GM18870 (cell line): Measurements from ENCODE around the gene ITIH4.

Experiments used
- ATAC-seq: cut with Tn5 transposase; IDR thresholded peaks from one replicate; pipeline ENCODE4 v1.9.1; 2021; ENCODE audit warnings: moderate library complexity; ENCODE audit not compliant: unreplicated experiment

The ITIH4 gene

DNA sequence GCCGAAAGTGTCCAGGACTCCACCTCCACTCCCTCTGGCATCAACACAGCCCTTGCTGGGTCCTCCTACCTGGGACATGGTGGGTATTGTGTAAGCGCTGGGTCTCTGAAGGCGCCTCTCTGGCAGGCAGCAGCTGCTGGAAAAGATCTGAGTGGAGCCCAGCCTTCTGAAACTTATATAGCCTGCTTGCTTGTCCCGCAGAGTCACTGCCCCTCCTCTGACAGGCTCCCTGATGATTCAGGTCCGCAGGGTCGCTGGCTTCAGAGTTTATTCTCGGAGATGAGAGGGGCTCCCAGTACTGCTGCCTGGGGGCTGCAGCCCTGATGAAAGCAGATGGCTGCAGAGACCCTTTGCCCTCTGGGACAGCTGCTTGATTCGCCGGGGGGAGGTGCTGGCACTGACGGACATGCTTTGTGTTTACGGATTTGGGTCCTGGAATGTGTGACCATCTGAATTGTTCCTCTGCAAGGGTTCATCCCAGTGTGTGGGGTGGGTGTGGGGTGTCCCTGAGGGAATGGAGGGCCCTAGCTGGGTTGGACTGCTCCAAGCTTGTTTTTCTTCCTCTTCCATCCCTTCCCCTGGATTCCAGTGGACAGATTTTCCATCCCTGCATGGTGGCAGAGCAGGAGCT, 4.5 kb upstream of the ITIH4 start, which contains the start of gene MUSTN1:
Gene MUSTN1 (minus strand): TSS at position 149 of the 631 bp plus-strand sequence. CDS start 71 bp downstream, at position 78.
- ATAC-seq = no peak

DNA sequence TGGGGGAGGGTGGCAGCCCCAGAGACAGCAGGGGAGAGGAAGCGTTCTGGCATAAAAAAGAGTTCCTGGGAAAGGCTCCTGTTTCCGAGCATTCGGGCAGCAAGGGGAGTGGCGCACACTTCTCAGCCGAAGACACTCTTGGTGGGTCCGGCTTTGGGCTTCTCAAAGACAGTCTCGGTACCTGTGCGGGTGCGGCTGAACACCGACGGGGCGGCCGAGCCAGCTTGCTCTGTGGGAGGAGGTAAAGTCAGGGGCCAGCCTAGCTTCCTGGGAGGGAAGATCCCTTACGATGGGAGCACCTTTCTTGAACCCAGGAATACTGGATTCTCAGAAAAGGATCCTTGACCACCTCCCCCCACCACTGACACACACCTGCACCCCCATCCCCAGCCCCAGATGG, 2.7 kb upstream of the ITIH4 start:
- ATAC-seq = no peak

DNA sequence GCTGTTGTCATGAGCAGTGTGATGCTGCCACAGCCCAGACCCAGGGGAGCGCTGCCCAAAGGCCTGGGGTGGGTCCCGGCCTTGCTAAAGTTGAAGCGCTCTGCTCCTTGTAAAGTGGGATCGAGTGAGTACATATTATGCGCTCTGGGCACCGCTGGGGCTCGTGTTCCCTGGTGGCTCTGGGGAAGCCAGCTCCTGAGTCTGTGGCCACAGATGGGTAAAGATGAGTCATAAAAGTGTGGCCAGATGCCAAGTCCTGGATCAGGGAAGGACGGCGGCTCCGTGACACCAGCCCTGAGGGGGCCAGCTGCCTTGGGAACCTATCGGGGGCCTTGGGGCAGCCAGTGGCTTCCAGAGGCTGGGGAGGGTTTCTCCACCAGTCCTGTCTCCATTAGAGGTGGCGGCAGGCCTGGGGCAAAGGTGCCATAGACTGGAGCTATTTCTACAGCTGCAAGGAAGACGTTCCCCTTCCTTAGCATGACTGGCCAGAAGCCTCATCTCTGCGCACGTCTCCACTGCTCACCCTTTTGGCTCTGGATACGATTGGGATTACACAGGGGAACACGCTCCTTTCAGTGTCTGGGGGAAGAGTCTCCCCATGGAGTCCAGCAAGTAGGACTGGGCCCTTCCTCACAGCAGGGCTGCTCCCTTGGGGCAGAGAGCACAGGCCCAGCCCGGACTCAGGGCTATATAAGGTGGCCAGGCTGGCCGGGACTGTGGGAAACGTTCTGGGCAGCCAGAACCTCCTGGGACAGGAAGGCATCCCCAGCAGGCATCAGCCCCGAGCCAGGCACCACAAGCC, 1.2 kb upstream of the ITIH4 start:
- ATAC-seq = no peak

DNA sequence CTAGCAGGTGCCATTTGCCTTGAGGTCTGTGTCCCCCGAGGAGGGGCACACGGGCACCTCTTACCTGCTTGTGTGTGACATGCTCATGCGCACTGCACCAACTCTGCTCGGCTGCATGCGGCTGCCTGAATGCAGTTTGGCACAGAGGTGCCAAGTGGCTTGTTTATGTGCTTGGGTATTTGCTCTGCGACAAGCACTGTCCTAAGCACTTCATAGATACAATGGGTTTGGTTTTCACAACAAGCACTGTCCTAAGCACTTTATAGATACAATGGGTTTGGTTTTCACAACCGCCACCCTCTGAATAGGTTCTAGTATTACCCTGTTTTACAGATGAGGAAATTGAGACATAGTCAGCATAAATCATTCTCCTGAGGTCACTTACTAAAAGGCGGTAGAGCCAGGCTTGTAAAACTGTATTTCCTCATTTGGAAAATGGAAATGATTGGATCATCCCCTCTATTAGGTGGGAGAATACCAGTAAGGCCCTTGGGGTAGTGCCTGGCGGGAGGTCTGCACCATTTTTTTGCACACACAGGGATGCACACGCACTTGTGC, 487 bp downstream of the ITIH4 start:
- ATAC-seq = no peak

DNA sequence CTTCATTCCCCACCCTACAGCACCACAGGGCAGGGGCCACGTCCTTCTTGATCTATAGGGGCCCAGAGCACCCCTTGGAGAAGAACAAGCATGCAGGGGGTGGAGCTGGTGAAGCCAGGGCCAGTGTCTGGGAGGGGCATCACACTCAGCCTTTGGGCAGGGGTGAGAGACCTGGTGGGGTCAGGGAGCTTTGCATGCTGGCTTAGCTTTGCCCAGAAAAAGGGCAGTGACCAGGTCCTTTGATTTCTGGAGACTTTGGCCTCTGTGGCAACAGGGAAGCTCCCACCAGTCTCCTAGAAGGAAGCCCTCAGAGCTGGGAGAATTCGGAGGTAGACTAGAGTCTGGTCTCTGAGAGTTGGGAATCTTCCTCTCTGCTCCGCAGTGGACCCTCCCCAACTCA, 990 bp downstream of the ITIH4 start:
- ATAC-seq = no peak

DNA sequence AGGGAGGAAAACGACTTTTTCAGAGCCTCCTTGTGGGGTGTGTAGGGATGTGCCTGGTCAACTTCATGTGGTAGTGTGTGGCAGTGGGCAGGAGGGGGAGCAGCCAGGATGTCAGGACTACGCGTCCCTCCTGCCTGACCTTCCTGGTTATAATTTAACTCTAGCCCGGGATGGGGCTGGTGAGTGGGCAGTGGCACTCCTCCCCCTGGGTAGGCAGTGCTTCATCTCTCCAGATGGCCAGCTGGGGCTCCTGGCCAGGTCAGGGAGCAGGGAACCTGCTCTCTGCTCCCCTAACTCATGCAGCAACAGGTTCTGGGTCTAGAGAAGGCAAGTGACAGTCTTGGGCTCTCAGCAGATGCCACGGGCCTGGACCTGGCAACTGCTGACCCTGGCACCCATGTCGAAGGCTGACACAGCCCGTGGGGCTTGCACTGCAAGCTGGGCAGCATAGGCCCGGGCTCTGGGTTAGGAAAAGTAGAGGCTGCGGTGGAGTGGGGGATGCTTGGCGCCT, 2.6 kb downstream of the ITIH4 start:
- ATAC-seq = no peak

DNA sequence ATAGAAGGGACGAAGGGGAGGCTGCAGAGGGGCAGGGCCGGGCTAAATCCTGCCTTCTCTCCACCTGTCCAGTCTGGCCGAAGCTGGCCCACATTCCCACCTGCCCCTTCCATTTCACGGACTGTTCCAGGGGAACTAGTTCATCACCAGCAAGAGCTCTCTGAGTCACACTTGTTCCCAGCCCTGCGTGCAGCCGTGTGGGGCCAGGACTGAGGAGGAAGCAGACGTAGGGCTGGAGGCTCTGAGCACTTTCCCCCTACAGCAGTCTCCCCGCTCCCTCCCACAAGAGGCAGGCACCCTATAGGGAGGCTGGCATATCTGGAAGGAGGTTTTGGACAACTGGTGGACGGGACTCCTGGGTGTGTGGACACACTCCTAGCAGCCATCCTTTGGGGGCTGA, 3.0 kb downstream of the ITIH4 start:
- no peak for ATAC-seq

DNA sequence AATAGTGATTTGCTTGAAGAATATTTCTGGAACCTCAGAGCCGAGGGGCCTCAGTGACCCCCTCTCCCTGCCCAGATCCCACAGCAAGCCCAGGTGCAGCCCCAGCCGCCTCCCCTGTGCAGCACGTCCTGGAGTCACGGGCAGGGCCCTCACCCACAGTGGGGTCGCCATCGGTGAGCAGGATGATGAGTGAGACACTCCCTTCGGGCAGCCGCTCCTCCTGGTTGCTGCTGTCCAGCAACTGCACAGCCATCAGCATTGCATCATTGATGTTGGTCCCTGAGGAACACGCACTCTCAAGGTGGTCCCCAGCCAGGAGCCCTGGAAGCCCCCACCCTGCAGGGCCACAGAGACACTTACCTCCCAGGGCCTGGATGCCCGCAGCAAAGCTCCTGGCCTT, 6.4 kb downstream of the ITIH4 start:
- ATAC-seq = no peak

DNA sequence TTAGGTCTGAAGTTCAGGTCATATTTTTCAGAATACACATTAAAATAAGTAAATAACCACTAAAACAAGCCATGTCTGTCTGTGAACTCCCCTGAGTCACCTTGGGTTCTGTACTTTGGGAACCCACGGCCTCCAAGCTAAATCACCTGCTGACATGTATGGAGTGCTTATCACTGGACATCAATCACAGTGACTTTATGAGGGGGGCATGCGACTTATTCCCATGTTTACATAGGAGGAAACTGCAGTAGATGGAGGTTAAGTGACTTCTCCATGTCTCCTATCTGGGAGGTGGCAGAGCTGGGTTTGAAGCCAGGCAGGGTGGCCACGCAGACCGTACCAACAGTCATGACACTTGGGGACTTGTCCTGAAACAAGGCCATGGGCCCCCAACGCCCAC, 8.1 kb downstream of the ITIH4 start:
- ATAC-seq = no peak

DNA sequence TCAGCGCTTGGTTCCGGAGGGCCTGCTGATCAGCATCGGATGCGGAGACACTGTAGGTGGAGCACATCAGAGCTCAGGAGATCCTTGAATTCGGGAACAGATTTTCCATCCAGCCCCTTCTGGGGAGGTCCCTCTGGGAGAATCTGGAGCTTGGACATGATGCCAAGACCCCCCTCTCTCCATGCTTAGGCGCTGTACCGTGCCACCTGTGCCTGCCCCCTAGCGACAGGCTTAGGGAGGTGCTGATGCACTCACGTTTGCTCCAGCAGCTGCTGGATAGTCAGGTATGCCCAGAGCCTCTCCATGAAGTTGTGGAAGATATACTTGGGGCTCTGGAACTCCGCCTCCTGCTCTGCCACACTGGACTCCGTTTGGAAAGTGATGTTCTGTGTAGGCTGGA, 9.7 kb downstream of the ITIH4 start:
- no peak for ATAC-seq

DNA sequence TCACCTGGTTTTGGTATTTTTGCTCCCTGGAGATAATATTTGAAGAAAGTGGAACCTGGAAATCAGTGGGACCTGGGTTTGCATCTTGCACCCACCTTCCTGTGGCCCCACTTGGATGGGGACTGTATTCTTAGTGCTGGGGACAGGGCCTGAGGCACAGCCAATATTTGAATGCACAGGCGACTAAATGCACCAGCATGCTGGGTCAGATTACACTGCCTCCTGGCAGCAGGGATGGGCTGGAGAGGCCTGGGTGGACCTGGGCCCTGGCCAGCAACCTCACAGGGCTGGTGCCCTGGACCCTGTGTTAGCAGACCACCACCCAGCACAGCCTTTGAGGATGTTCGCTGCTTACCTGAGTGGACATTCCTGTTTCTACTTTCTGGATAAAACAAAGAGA, 10.5 kb downstream of the ITIH4 start:
- ATAC-seq = no peak

DNA sequence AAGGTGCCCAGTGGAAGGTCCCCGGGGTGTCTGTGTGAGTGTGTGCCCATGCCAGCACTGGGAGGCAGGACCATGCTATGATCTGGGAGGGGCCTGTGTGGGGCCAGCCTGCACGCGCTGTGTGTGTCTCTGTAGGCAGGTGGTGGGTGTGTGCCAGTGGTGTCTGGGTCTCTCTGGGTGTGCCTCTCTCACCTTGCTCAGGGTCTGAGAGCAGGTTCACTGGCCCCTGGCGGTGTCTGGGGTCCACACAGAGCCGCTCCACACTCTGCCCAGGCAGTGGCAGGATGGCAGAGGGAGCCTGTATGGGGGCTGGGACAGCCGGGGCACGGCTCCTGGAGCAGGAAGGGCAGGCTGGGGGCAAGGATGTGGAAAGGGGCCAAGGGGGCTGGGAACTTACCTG, 12.6 kb downstream of the ITIH4 start:
- no peak for ATAC-seq

DNA sequence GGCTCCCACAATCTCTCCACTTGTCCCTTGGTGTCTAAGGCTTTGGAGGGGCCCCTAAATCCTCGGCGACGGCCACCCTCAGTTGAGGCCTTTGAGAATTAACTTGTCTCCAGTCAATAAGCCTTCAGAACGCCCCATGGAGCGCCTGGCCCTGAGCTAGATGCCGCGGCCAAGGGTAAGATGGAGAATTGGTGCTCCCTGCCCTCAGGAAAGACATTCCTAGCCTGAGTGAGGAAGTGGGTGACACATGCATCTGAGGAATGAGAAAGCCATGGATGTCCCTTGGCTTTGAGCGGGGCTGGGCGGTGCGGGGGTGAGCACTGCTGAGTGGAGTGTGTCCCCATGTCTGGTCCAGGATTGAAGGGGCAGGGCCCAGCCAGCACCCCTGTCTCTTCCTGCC, 13.3 kb downstream of the ITIH4 start:
- ATAC-seq = no peak

DNA sequence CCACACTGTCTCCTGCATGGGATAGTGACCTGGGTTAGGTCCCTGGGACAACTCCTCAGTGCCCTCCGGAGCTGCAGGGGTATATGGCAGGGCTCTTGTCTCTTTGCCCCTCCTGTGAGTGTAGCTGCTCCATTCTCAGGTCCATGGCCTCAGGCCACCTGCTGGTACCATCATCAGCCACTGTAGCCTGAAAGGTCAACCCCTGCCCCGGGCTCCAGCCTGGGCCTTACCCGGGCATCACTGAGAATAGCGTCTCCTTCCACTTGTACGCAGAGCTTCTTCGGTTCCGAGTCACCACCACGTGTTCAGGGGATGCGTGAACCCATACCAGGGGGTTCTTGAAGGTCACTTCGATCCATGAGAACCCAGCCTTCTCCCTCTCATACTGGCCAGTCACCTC, 13.8 kb downstream of the ITIH4 start:
- no peak for ATAC-seq

DNA sequence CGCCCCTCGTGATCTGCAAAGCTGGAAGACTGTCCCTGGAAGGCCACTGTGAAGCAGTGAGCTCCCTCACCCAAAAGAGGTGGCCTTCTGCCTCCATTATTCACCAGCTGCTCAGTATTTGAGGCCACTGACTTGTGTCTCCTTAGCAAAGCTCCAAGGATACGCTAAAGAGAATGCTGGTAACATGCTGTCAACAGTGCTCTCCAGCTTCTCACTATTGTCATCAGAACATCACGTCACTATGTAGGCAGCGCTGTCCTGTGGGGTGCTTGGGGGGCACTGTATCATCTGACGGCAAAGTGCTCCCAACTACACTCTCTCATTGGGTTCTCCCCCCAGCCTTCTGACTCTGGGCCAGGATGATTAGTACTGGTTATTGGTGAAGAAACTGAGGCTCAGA, 14.3 kb downstream of the ITIH4 start:
- ATAC-seq = no peak

DNA sequence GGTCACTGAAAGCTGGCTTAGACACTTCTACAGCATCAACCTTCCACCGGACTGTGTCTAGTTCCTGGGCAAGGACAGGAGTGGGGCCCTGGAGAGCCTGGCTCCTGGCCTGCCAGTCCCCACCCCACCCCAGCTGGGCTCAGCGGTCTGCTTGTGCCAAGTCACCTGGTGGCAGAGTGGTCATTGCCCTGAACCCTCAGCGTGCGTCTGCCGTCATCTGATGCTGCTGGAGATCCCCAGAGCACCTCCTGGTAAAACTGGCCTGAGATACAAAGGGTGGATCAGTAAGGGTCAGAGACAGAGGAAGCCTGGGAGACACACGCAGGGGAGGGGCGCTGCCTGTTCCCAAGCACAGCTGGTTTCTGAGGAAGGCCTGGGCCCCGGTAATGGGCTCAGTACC, 16.7 kb downstream of the ITIH4 start:
- ATAC-seq = no peak

DNA sequence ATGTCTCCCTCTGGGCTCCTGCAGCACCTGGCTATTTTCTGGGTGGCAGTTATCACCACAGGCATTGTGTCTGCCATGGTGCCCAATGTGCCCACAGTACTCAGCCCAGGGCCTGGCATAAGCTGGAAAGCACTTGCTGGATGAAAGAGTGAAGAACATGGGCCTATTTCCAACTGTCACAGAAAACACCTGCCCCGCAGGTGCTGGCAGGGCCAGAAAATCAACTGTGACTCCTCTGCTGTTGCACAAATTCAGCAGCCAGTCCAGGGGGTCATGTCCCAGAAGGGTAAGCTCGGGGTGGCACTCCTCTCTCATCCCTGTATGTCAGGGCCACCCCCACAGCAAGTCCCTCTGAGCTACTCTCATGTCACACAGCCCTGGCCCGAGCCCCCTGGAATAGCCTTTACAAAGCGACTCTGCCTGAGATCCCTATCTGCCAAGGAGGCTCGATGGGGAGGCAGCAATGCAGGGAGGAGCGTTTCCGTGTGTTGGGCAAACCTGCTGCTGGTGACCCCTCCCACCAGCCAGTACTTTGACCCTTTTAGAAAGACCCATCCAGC, 18.9 kb downstream of the ITIH4 start:
- no peak for ATAC-seq

DNA sequence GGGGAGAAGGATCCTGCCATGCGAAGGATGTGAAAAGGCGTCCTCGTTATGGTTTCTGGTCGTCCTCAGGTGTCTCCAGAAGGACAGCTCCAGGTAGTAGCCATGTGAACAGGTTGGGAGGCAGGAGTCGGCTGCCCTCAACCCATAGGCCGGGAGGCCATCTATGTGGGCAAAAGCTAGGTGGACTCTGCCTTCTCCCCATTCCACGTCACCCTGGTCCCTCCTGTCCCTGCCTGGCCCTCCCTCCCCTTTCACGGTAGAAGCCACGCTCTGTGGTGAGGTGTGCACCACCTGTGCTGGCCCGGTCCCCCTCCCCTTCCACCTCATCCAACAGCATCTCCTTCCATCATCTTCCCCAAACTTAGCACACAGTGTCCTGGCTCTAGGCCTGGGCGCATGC, 19.5 kb downstream of the ITIH4 start:
- ATAC-seq = no peak

DNA sequence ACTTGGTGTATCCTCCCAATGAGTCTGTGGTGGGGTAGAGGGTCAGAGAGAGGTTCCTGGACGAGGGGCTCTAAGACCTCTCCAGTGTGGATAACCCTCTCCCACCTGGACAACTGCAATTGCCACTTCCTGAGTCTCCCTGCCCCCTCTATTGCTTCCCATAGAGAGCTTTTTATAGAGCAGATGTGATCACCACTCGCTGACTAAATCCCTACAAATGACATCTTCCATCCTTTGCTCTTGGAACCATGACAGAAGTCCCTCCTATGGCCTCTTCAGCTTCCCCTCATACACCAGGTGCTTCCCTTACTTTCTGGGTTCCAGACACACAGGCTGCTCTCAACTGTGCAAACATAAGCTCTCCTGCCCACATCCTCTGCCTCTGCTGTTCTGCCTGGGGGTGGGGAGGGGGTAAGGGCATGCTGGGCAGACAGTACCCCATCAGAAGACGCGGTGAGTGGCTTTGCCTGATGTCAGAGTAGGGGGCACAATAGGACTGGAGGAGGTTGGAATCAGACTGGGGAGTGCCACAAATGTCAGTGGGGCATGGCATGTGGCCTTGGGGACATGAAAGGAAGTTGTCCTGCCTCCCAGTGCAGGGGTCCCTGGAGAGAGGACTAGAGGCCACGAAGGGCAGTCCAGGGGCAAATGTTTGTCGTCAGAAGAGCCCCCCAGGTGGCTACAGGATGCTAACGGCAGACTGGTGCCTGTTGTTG, 20.7 kb downstream of the ITIH4 start:
- ATAC-seq = no peak

DNA sequence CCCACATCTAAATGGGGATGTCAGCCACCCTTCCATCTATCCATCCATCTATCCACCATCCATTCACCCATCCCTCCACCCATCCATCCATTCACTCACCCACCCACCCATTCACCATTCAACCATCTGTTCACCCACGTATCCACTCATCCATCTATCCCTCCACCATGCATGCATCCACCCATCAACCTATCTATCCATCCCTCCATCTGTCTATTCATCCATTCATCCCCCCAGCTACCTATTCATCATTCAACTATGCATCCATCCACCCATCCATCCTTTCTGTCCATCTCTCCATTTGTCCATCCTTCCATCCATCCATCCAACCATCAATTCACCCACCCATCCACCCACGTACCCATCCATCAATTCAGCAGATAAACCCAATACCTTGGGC, 21.3 kb downstream of the ITIH4 start:
- ATAC-seq = no peak
